Uterus (tissue), 4 donors: ENCODE measurements around the gene SNTG2. TPM values are rescaled to one million over a fixed set of nuclear protein-coding genes. Genes with fewer than 3 reads are reported as not detected.

ENCODE experiments used
- DNase-seq, 2 donors: peaks; one replicate each; pipeline ENCODE4 v3.0.0-alpha.2; 2019 to 2020
- H3K27ac ChIP-seq, 2 donors: fragments of 200-600 bp; sonication (generic); 1 replicate in 1 of 2; 2 replicates in 1 of 2; pipeline ENCODE4 v1.5.1; 2016 to 2018
- H3K27me3 ChIP-seq, 2 donors: fragments of 200-600 bp; sonication (generic); one replicate each; pipeline ENCODE4 v1.5.1; 2018 to 2019; ENCODE audit warnings: control low read depth in 1 of 2
- H3K36me3 ChIP-seq, 2 donors: fragments of 200-600 bp; sonication (generic); one replicate each; pipeline ENCODE4 v1.5.1; 2019; ENCODE audit warnings: control low read depth in 1 of 2
- H3K4me1 ChIP-seq, 2 donors: fragments of 200-600 bp; sonication (generic); one replicate each; pipeline ENCODE4 v1.5.1; 2018 to 2019; ENCODE audit warnings: control low read depth in 1 of 2
- H3K4me3 ChIP-seq, 2 donors: fragments of 200-600 bp; sonication (generic); 1 replicate in 1 of 2; 2 replicates in 1 of 2; pipeline ENCODE4 v1.5.1; 2018 to 2019; ENCODE audit warnings: mild to moderate bottlenecking in 1 of 2
- H3K9me3 ChIP-seq, 2 donors: fragments of 200-600 bp; sonication (generic); one replicate each; pipeline ENCODE4 v1.5.1; 2019; ENCODE audit warnings: control low read depth in 1 of 2
- CTCF ChIP-seq, 4 experiments: fragments of 200-600 bp in 2 of 4; fragments of 450-650 bp in 2 of 4; sonication (generic) in 2 of 4; IDR thresholded peaks; one replicate each; pipeline ENCODE4 v1.5.1; 2016 to 2019; ENCODE audit warnings: antibody characterized with exemption in 4 of 4, mild to moderate bottlenecking in 2 of 4, moderate library complexity in 1 of 4
- POLR2A ChIP-seq, 2 donors: fragments of 450-650 bp; IDR thresholded peaks; one replicate each; pipeline ENCODE4 v1.6.1; 2016; ENCODE audit warnings: antibody characterized with exemption in 2 of 2, mild to moderate bottlenecking in 1 of 2, moderate library complexity in 1 of 2
- intact Hi-C: fragments of 100-400 bp; cut with DNase I; formaldehyde crosslinking; loops from one replicate; pipeline ENCODE4 v1.15.1; 2023; ENCODE audit warnings: low total_unique reads
- total RNA-seq, 4 donors: library from RNA; depleted of rRNA in 3 of 4; stranded (reverse); fragments of >200 nt in 3 of 4; gene quantifications; one replicate each; pipeline versions ENCODE4 v1.1.0 to v1.2.4, GENCODE V29; 2014 to 2023
- donor health status: DM: yes; HTN: yes; CAD: no.

The SNTG2 gene
- total RNA-seq, 4 donors from 2014 or later: 3.2 to 46.2 (median 31.4) TPM

- intact Hi-C loops: no loop called here
- Histone ChIP-seq H3K9me3 (no peaks in the 10 kb centered on the region), H3K4me1 (no peaks in the 10 kb centered on the region)
Observed at GRCh38 chr2:1398191-1398590, 447.5 kb downstream of the SNTG2 start.

GRCh38 chr2:1400943-1401735 is 450.5 kb downstream of the SNTG2 start:
- intact Hi-C loops: no loop called here
- Histone ChIP-seq H3K36me3 (no peaks in the 10 kb centered on the region), H3K27ac (no peak overlapping the region), H3K27me3 (no peaks in the 10 kb centered on the region), H3K4me1 (no peaks in the 10 kb centered on the region), H3K9me3 (no peaks in the 10 kb centered on the region), H3K4me3 (no peak overlapping the region)
- no peak for DNase-seq
- TF ChIP-seq POLR2A (IDR thresholded peaks at IDR 0.05): no peak
- TF ChIP-seq CTCF (IDR thresholded peaks at IDR 0.05): no peak

More at GRCh38 chr2:1398191-1398590, 447.5 kb downstream of the SNTG2 start:
- no peak for DNase-seq
- TF ChIP-seq POLR2A (IDR thresholded peaks at IDR 0.05) (no peak), CTCF (IDR thresholded peaks at IDR 0.05) (no peak)
- H3K27me3 ChIP-seq: no peaks in the 10 kb centered on the region
- no peak overlapping the region for H3K4me3 ChIP-seq
- H3K27ac ChIP-seq: no peak overlapping the region
- H3K36me3 ChIP-seq: no peaks in the 10 kb centered on the region

GRCh38 chr2:1402064-1402463 is 451.4 kb downstream of the SNTG2 start:
- intact Hi-C loops: no loop called here
- TF ChIP-seq CTCF (IDR thresholded peaks at IDR 0.05) (no peak), POLR2A (IDR thresholded peaks at IDR 0.05) (no peak)
- no peaks in the 10 kb centered on the region for H3K27me3 ChIP-seq

GRCh38 chr2:1403565-1403964 is 452.9 kb downstream of the SNTG2 start:
- H3K36me3 ChIP-seq: no peaks in the 10 kb centered on the region
- H3K4me1 ChIP-seq: no peaks in the 10 kb centered on the region
- no peak for DNase-seq
- H3K9me3 ChIP-seq: no peaks in the 10 kb centered on the region
- H3K4me3 ChIP-seq: no peak overlapping the region
- TF ChIP-seq POLR2A (IDR thresholded peaks at IDR 0.05) (no peak), CTCF (IDR thresholded peaks at IDR 0.05) (no peak)
- intact Hi-C loops: no loop called here
- no peak overlapping the region for H3K27ac ChIP-seq
- H3K27me3 ChIP-seq: no peaks in the 10 kb centered on the region

More at GRCh38 chr2:1402064-1402463, 451.4 kb downstream of the SNTG2 start:
- Histone ChIP-seq H3K9me3 (no peaks in the 10 kb centered on the region), H3K36me3 (no peaks in the 10 kb centered on the region), H3K4me3 (no peak overlapping the region), H3K4me1 (no peaks in the 10 kb centered on the region), H3K27ac (no peak overlapping the region)
- DNase-seq: no peak

- DNase-seq: no peak
- Histone ChIP-seq H3K4me1 (no peaks in the 10 kb centered on the region), H3K9me3 (no peaks in the 10 kb centered on the region), H3K36me3 (no peaks in the 10 kb centered on the region), H3K4me3 (no peak overlapping the region), H3K27me3 (no peaks in the 10 kb centered on the region), H3K27ac (no peak overlapping the region)
- TF ChIP-seq POLR2A (IDR thresholded peaks at IDR 0.05) (no peak), CTCF (IDR thresholded peaks at IDR 0.05) (no peak)
- intact Hi-C loops: no loop called here
Observed at GRCh38 chr2:1405124-1405523, 454.5 kb downstream of the SNTG2 start.
